CD14-positive monocyte (primary cell): ENCODE results near the gene PREP. TPM values are rescaled to one million over a fixed set of nuclear protein-coding genes. Genes with fewer than 3 reads are reported as not detected.

Experiments
- DNase-seq, 3 donors: peaks; one replicate each; pipeline ENCODE4 v3.0.0-alpha.2; 2011 to 2022
- H2AFZ ChIP-seq: 2 replicates; pipeline ENCODE4 v1.6.0; 2012; ENCODE audit warnings: mild to moderate bottlenecking, low read depth, low read length, inconsistent platforms; ENCODE audit not compliant: insufficient read depth, poor library complexity, severe bottlenecking
- H3K27ac ChIP-seq, 2 donors: 1 replicate in 1 of 2; 2 replicates in 1 of 2; pipeline ENCODE4 v1.5.1; 2012 to 2013; ENCODE audit warnings: low read length in 2 of 2, control low read depth in 1 of 2, inconsistent platforms in 1 of 2, low read depth in 1 of 2, mild to moderate bottlenecking in 1 of 2
- H3K27me3 ChIP-seq, 2 donors: one replicate each; pipeline versions ENCODE4 v1.6.0 to v1.6.1; 2011 to 2013; ENCODE audit warnings: low read length in 2 of 2; ENCODE audit not compliant: control insufficient read depth in 2 of 2, insufficient read depth in 2 of 2
- H3K36me3 ChIP-seq, 2 donors: replicated peaks in 1 of 2; 1 replicate in 1 of 2; 2 replicates in 1 of 2; pipeline versions ENCODE4 v1.5.1 to v1.6.1; 2012 to 2013; ENCODE audit warnings: low read length in 2 of 2, control low read depth in 1 of 2, inconsistent platforms in 1 of 2, mild to moderate bottlenecking in 1 of 2; ENCODE audit not compliant: insufficient read depth in 2 of 2, control insufficient read depth in 1 of 2
- H3K4me1 ChIP-seq, 2 donors: 1 replicate in 1 of 2; 2 replicates in 1 of 2; pipeline versions ENCODE4 v1.5.1 to v1.6.1; 2012 to 2013; ENCODE audit warnings: low read length in 2 of 2, control low read depth in 1 of 2, inconsistent platforms in 1 of 2, mild to moderate bottlenecking in 1 of 2, moderate library complexity in 1 of 2; ENCODE audit not compliant: insufficient read depth in 2 of 2, control insufficient read depth in 1 of 2
- H3K4me2 ChIP-seq: replicated peaks from 2 replicates; pipeline ENCODE3; 2012; ENCODE audit warnings: low read length, moderate library complexity, mild to moderate bottlenecking; ENCODE audit not compliant: poor library complexity, severe bottlenecking; ENCODE audit errors: extremely low read depth
- H3K4me3 ChIP-seq, 3 experiments: fragments of 200-600 bp in 1 of 3; sonication (generic) in 1 of 3; replicated peaks in 1 of 3; 1 replicate in 2 of 3; 2 replicates in 1 of 3; pipeline ENCODE4 v1.5.1; 2011 to 2013; ENCODE audit warnings: low read length in 3 of 3, mild to moderate bottlenecking in 3 of 3, control low read depth in 2 of 3, low read depth in 2 of 3, inconsistent platforms in 1 of 3, moderate library complexity in 1 of 3
- H3K79me2 ChIP-seq: 2 replicates; pipeline ENCODE4 v1.6.0; 2012; ENCODE audit warnings: mild to moderate bottlenecking, control low read depth, inconsistent platforms, low read length, moderate library complexity; ENCODE audit not compliant: insufficient read depth
- H3K9ac ChIP-seq: 2 replicates; pipeline ENCODE4 v1.6.0; 2017; ENCODE audit warnings: low read length, mild to moderate bottlenecking; ENCODE audit not compliant: insufficient read depth, poor library complexity, severe bottlenecking
- H3K9me3 ChIP-seq, 2 donors: replicated peaks in 1 of 2; 1 replicate in 1 of 2; 2 replicates in 1 of 2; pipeline versions ENCODE4 v1.5.1 to v1.6.1; 2012 to 2013; ENCODE audit warnings: low read length in 2 of 2, control low read depth in 1 of 2; ENCODE audit not compliant: control insufficient read depth in 1 of 2, insufficient read depth in 1 of 2
- H4K20me1 ChIP-seq: 2 replicates; pipeline ENCODE4 v1.6.0; 2012; ENCODE audit warnings: mild to moderate bottlenecking, low read length, control low read depth, moderate library complexity; ENCODE audit not compliant: insufficient read depth
- H3K27ac Mint-ChIP-seq, 7 donors: one replicate each; pipeline ENCODE4 v1.8.0; 2020; ENCODE audit warnings: mild to moderate bottlenecking in 7 of 7, mixed read lengths in 7 of 7, moderate library complexity in 6 of 7, inconsistent platforms in 2 of 7
- H3K27me3 Mint-ChIP-seq, 3 donors: one replicate each; pipeline ENCODE4 v1.8.0; 2021 to 2022; ENCODE audit warnings: low read depth in 3 of 3, mild to moderate bottlenecking in 3 of 3, mixed read lengths in 3 of 3, moderate library complexity in 3 of 3, inconsistent platforms in 1 of 3
- H3K36me3 Mint-ChIP-seq, 2 donors: one replicate each; pipeline ENCODE4 v1.8.0; 2020; ENCODE audit warnings: mixed read lengths in 2 of 2, inconsistent platforms in 1 of 2, mild to moderate bottlenecking in 1 of 2
- H3K4me1 Mint-ChIP-seq: one replicate; pipeline ENCODE4 v1.8.0; 2020; ENCODE audit warnings: mild to moderate bottlenecking, mixed read lengths
- H3K4me3 Mint-ChIP-seq, 2 donors: one replicate each; pipeline ENCODE4 v1.8.0; 2020; ENCODE audit warnings: mild to moderate bottlenecking in 2 of 2, mixed read lengths in 2 of 2, moderate library complexity in 1 of 2
- H3K9me3 Mint-ChIP-seq, 7 donors: one replicate each; pipeline ENCODE4 v1.8.0; 2020 to 2022; ENCODE audit warnings: mixed read lengths in 7 of 7, mild to moderate bottlenecking in 6 of 7, moderate library complexity in 6 of 7, inconsistent platforms in 2 of 7
- WGBS: methylation state at CpG from one replicate; pipeline ENCODE4 v1.1.5; 2013; ENCODE audit warnings: missing lambda C conversion rate; ENCODE audit not compliant: insufficient coverage; 5-methylcytosine and 5-hydroxymethylcytosine counted together
- intact Hi-C, 2 donors: fragments of 100-400 bp; cut with micrococcal nuclease; formaldehyde crosslinking; loops; one replicate each; pipeline versions ENCODE4 v1.15.0 to v1.15.1; 2023
- polyA plus RNA-seq, 3 donors: library from polyadenylated mRNA; depleted of rRNA in 1 of 3; unstranded in 2 of 3; stranded (reverse) in 1 of 3; fragments of 300-500 nt in 2 of 3; fragments of >200 nt in 1 of 3; fragmentation: Illumina TruSeq in 2 of 3; gene quantifications; 1 replicate in 2 of 3; 2 replicates in 1 of 3; pipeline ENCODE4 v1.2.3, GENCODE V29; 2012 to 2021
- TF ChIP-seq, protein P1 (sequence below): fragments of 200-600 bp; IDR thresholded peaks from one replicate; pipeline ENCODE4 v1.8.0; 2022; ENCODE audit warnings: antibody characterized with exemption, mild to moderate bottlenecking

PREP gene
- polyA plus RNA-seq, 3 donors, result 21.4 to 40.8 (median 30.7) TPM

GRCh38 chr6:105321207-105321606 lies 81.7 kb downstream of the PREP start:
- no peak overlapping the region for H2AFZ ChIP-seq
- H3K36me3 ChIP-seq, result peaks cover 70 to 95% of the 10 kb centered on the region in 2 donors
- intact Hi-C loops, result no loop called here
- no peak overlapping the region for H3K4me2 ChIP-seq
- Mint-ChIP-seq H3K4me3 (no peak overlapping the region), H3K27ac (no peak overlapping the region), H3K9me3 (no peaks in the 10 kb centered on the region), H3K4me1 (no peaks in the 10 kb centered on the region), H3K27me3 (no peaks in the 10 kb centered on the region), H3K36me3 (peaks cover 76 to 78% of the 10 kb centered on the region in 2 donors)
- whole genome bisulfite sequencing, result no CpG with 5 or more reads among the region's 6 CpGs
- H3K27ac ChIP-seq, result no peak overlapping the region
- H3K4me1 ChIP-seq, result no peaks in the 10 kb centered on the region
- H3K27me3 ChIP-seq, result no peaks in the 10 kb centered on the region
- H3K9me3 ChIP-seq, result no peaks in the 10 kb centered on the region
- no peak overlapping the region for H3K4me3 ChIP-seq
- DNase-seq, result no peak
- no peaks in the 10 kb centered on the region for H3K79me2 ChIP-seq
- H3K9ac ChIP-seq, result no peak overlapping the region
- TF ChIP-seq, protein P1, sequence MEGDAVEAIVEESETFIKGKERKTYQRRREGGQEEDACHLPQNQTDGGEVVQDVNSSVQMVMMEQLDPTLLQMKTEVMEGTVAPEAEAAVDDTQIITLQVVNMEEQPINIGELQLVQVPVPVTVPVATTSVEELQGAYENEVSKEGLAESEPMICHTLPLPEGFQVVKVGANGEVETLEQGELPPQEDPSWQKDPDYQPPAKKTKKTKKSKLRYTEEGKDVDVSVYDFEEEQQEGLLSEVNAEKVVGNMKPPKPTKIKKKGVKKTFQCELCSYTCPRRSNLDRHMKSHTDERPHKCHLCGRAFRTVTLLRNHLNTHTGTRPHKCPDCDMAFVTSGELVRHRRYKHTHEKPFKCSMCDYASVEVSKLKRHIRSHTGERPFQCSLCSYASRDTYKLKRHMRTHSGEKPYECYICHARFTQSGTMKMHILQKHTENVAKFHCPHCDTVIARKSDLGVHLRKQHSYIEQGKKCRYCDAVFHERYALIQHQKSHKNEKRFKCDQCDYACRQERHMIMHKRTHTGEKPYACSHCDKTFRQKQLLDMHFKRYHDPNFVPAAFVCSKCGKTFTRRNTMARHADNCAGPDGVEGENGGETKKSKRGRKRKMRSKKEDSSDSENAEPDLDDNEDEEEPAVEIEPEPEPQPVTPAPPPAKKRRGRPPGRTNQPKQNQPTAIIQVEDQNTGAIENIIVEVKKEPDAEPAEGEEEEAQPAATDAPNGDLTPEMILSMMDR, result no peak
- H4K20me1 ChIP-seq, result no peaks in the 10 kb centered on the region

DNA sequence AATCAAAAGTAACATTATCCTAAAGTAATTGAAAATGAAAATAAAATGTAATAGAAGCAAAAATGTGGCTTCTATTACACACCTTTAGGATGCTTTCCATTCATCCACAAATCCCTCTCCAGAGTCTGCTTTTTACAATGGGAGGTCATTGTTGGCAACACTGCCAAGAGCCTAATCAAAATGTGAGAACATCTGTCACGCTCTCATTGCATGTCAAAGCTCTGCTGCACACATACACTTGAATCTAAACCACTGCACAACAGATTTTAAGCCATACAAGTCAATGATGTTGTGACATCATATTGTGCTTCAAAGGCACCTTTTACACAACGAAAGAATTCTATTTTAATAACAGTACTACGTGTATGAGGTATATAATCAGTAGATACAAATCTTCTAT lies 82.1 kb downstream of the PREP start:
- Mint-ChIP-seq H3K9me3 (no peaks in the 10 kb centered on the region), H3K4me1 (no peaks in the 10 kb centered on the region), H3K27ac (no peak overlapping the region), H3K27me3 (no peaks in the 10 kb centered on the region), H3K36me3 (peaks cover 77 to 78% of the 10 kb centered on the region in 2 donors), H3K4me3 (no peak overlapping the region)
- Histone ChIP-seq H2AFZ (no peak overlapping the region), H3K27ac (no peak overlapping the region), H3K4me3 (no peak overlapping the region), H4K20me1 (no peaks in the 10 kb centered on the region), H3K79me2 (no peaks in the 10 kb centered on the region), H3K27me3 (no peaks in the 10 kb centered on the region), H3K4me2 (no peak overlapping the region), H3K4me1 (no peaks in the 10 kb centered on the region), H3K36me3 (peaks cover 70 to 95% of the 10 kb centered on the region in 2 donors), H3K9ac (no peak overlapping the region), H3K9me3 (no peaks in the 10 kb centered on the region)
- TF ChIP-seq, protein P1, result no peak
- intact Hi-C loops, result no loop called here
- DNase-seq, result no peak
- WGBS, result no CpG with 5 or more reads among the region's 3 CpGs
